Upper lobe of left lung (tissue), 6 donors: Measurements from ENCODE around the gene NHERF1. TPM values are rescaled to one million over a fixed set of nuclear protein-coding genes. Genes with fewer than 3 reads are reported as not detected.

Experiments used
- ATAC-seq, 2 donors: fragments of 200-7000 bp; cut with Tn5 transposase; one replicate each; pipeline ENCODE4 v1.9.1; 2022; ENCODE audit warnings: mild to moderate bottlenecking in 2 of 2, moderate library complexity in 2 of 2; ENCODE audit not compliant: low FRiP score in 2 of 2
- DNase-seq, 2 donors: peaks; one replicate each; pipeline ENCODE4 v3.0.0-alpha.2; 2019 to 2020
- H3K27ac ChIP-seq, 4 donors: fragments of 200-600 bp; sonication (generic); one replicate each; pipeline ENCODE4 v1.5.1; 2016 to 2019
- H3K27me3 ChIP-seq, 4 donors: fragments of 200-600 bp; sonication (generic); one replicate each; pipeline ENCODE4 v1.5.1; 2017 to 2019
- H3K36me3 ChIP-seq, 4 donors: fragments of 200-600 bp; sonication (generic); one replicate each; pipeline ENCODE4 v1.5.1; 2016 to 2019
- H3K4me1 ChIP-seq, 4 donors: fragments of 200-600 bp; sonication (generic); one replicate each; pipeline ENCODE4 v1.5.1; 2018 to 2019
- H3K4me3 ChIP-seq, 4 donors: fragments of 200-600 bp; sonication (generic); one replicate each; pipeline ENCODE4 v1.5.1; 2017 to 2019; ENCODE audit warnings: mild to moderate bottlenecking in 2 of 4, moderate library complexity in 1 of 4
- H3K9me3 ChIP-seq, 4 donors: fragments of 200-600 bp; sonication (generic); one replicate each; pipeline ENCODE4 v1.5.1; 2018 to 2019
- CTCF ChIP-seq, 6 experiments: fragments of 450-650 bp in 4 of 6; fragments of 200-600 bp in 2 of 6; sonication (generic) in 2 of 6; IDR thresholded peaks; one replicate each; pipeline ENCODE4 v1.5.1; 2016 to 2019; ENCODE audit warnings: antibody characterized with exemption in 6 of 6
- EP300 ChIP-seq, 4 donors: sonication (generic); formaldehyde crosslinking; IDR thresholded peaks; one replicate each; pipeline ENCODE4 v1.5.1; 2017; ENCODE audit warnings: antibody characterized with exemption in 4 of 4, control low read depth in 2 of 4
- POLR2A ChIP-seq, 4 donors: fragments of 450-650 bp; IDR thresholded peaks; one replicate each; pipeline ENCODE4 v1.5.1; 2016 to 2017; ENCODE audit warnings: antibody characterized with exemption in 4 of 4, mild to moderate bottlenecking in 2 of 4
- POLR2AphosphoS5 ChIP-seq, 2 donors: sonication (generic); formaldehyde crosslinking; IDR thresholded peaks; one replicate each; pipeline ENCODE4 v1.5.1; 2017; ENCODE audit warnings: antibody characterized with exemption in 2 of 2
- WGBS, 2 donors: methylation state at CpG; one replicate each; pipeline ENCODE4 v1.1.5; 2017 to 2018; 5-methylcytosine and 5-hydroxymethylcytosine counted together
- total RNA-seq, 6 donors: library from RNA; depleted of rRNA in 4 of 6; stranded (reverse); fragments of >200 nt in 4 of 6; gene quantifications; one replicate each; pipeline versions ENCODE4 v1.1.0 to v1.2.1, GENCODE V29; 2016 to 2021
- donor health status: DM: no; HTN: no; CAD: no; lungs with moderate emphysema.
- donor health status: DM: no; HTN: yes; CAD: no; lungs with severe emphysema.

The NHERF1 gene
- total RNA-seq, 6 donors from 2014 or later, result 21.6 to 49.4 (median 34.8) TPM

GRCh38 chr17:74737299-74738050, 11.0 kb upstream of the NHERF1 start:
- Histone ChIP-seq H3K9me3 (no peaks in the 10 kb centered on the region), H3K36me3 (no peaks in the 10 kb centered on the region), H3K27ac (peak overlapping the region; percentile 38 to 81 (median 76)), H3K4me3 (peak overlapping the region; percentile 18 to 51 (median 44)), H3K27me3 (peaks cover 0 to 12% (median 2%) of the 10 kb centered on the region in 4 donors), H3K4me1 (peaks cover 37 to 63% (median 41%) of the 10 kb centered on the region in 4 donors)
- no peak for TF ChIP-seq POLR2A (IDR thresholded peaks at IDR 0.05)
- TF ChIP-seq CTCF (IDR thresholded peaks at IDR 0.05), result peak in 5 of 6 experiments; percentile 21 to 54 (median 46)
- ATAC-seq (peak in 1 of 2 donors; percentile 40), DNase-seq (peak in 1 of 2 donors; percentile 87)
- 2 to 5% methylated on average over 14 to 24 of the region's 38 CpGs for WGBS, 2 donors

- Histone ChIP-seq H3K9me3 (no peaks in the 10 kb centered on the region), H3K36me3 (no peaks in the 10 kb centered on the region), H3K27me3 (peaks cover 0 to 12% (median 2%) of the 10 kb centered on the region in 4 donors), H3K27ac (peak overlapping the region; percentile 40 to 81 (median 76)), H3K4me3 (peak overlapping the region in 3 of 4 donors; percentile 41 to 51 (median 48)), H3K4me1 (peaks cover 45 to 71% (median 48%) of the 10 kb centered on the region in 4 donors)
- peak; percentile 19 to 56 for ATAC-seq
- peak in 1 of 2 donors; percentile 55 for DNase-seq
- 33 to 57% methylated on average over 3 to 12 of the region's 16 CpGs for WGBS, 2 donors
- no peak for TF ChIP-seq POLR2A (IDR thresholded peaks at IDR 0.05)
- no peak for TF ChIP-seq EP300 (IDR thresholded peaks at IDR 0.05)
- no peak for TF ChIP-seq CTCF (IDR thresholded peaks at IDR 0.05)
- peak in 1 of 2 donors; percentile 19 for TF ChIP-seq POLR2AphosphoS5 (IDR thresholded peaks at IDR 0.05)
Observed at GRCh38 chr17:74738051-74738996, 10.1 kb upstream of the NHERF1 start.

- TF ChIP-seq CTCF (IDR thresholded peaks at IDR 0.05), result no peak
- no peak for TF ChIP-seq POLR2AphosphoS5 (IDR thresholded peaks at IDR 0.05)
- no peak for TF ChIP-seq POLR2A (IDR thresholded peaks at IDR 0.05)
- Histone ChIP-seq H3K9me3 (no peaks in the 10 kb centered on the region), H3K27ac (peak overlapping the region in 1 of 4 donors; percentile 81), H3K36me3 (no peaks in the 10 kb centered on the region), H3K27me3 (peaks cover 0 to 12% (median 2%) of the 10 kb centered on the region in 4 donors), H3K4me1 (peaks cover 46 to 77% (median 51%) of the 10 kb centered on the region in 4 donors), H3K4me3 (no peak overlapping the region)
- no peak for DNase-seq
- ATAC-seq, result no peak
- WGBS, 2 donors, result 65 to 72% methylated on average over 12 of the region's 12 CpGs
Observed at GRCh38 chr17:74739227-74739831, 9.1 kb upstream of the NHERF1 start.

- no peaks in the 10 kb centered on the region for H3K9me3 ChIP-seq
- peaks cover 53 to 85% (median 59%) of the 10 kb centered on the region in 4 donors for H3K4me1 ChIP-seq
- WGBS, 2 donors, result 70 to 72% methylated on average over 6 of the region's 6 CpGs
- no peak for TF ChIP-seq POLR2A (IDR thresholded peaks at IDR 0.05)
- no peak for TF ChIP-seq EP300 (IDR thresholded peaks at IDR 0.05)
- TF ChIP-seq CTCF (IDR thresholded peaks at IDR 0.05), result no peak
- TF ChIP-seq POLR2AphosphoS5 (IDR thresholded peaks at IDR 0.05), result no peak
- DNase-seq, result no peak
- no peaks in the 10 kb centered on the region for H3K36me3 ChIP-seq
- ATAC-seq, result no peak
- H3K27ac ChIP-seq, result peak overlapping the region in 1 of 4 donors; percentile 17
- peaks cover 0 to 12% (median 2%) of the 10 kb centered on the region in 4 donors for H3K27me3 ChIP-seq
- no peak overlapping the region for H3K4me3 ChIP-seq
Observed at GRCh38 chr17:74740173-74740572, 8.3 kb upstream of the NHERF1 start.
